ENCODE data around the gene AVPI1.
"Not testable (repeated sequence)": the region's sequence is repeated elsewhere in the genome, so short reads cannot be mapped to it uniquely, and the experiment has no call there.

AVPI1 gene

GRCh38 chr10:97687785-97688781 lies 1.0 kb upstream of the AVPI1 start:
- no peaks in the 10 kb centered on the region for H3K36me3 ChIP-seq (ENCODE audit: control insufficient read depth, insufficient read depth, low read length, severe bottlenecking)
- H3K9ac ChIP-seq (ENCODE audit: low read length), result peak overlapping the region; percentile 74
- H3K27me3 ChIP-seq (replicated peaks; ENCODE audit: control insufficient read depth, insufficient read depth, low read length), result no peaks in the 10 kb centered on the region
- DNase-seq (ENCODE audit: low read depth), result peak; percentile 89
- peak overlapping the region; percentile 57 for H3K4me3 ChIP-seq (ENCODE audit: low read length)
- no peaks in the 10 kb centered on the region for H3K9me3 ChIP-seq (ENCODE audit: control insufficient read depth, low read length)
- peaks cover 57% of the 10 kb centered on the region for H3K4me1 ChIP-seq (ENCODE audit: control insufficient read depth, insufficient read depth, low read length)

GRCh38 chr10:97686301-97686961 lies 610 bp downstream of the AVPI1 start:
- Histone ChIP-seq H3K9me3 (ENCODE audit: control insufficient read depth, low read length) (no peaks in the 10 kb centered on the region), H3K9ac (ENCODE audit: low read length) (peak overlapping the region; percentile 90), H3K4me3 (ENCODE audit: low read length) (peak overlapping the region; percentile 90), H3K4me1 (ENCODE audit: control insufficient read depth, insufficient read depth, low read length) (peaks cover 67% of the 10 kb centered on the region), H3K27me3 (replicated peaks; ENCODE audit: control insufficient read depth, insufficient read depth, low read length) (no peaks in the 10 kb centered on the region), H3K36me3 (ENCODE audit: control insufficient read depth, insufficient read depth, low read length, severe bottlenecking) (no peaks in the 10 kb centered on the region)
- peak; percentile 11 for DNase-seq (ENCODE audit: low read depth)

GRCh38 chr10:97685395-97685958 lies 1.6 kb downstream of the AVPI1 start:
- Histone ChIP-seq H3K36me3 (ENCODE audit: control insufficient read depth, insufficient read depth, low read length, severe bottlenecking) (no peaks in the 10 kb centered on the region), H3K4me1 (ENCODE audit: control insufficient read depth, insufficient read depth, low read length) (peaks cover 67% of the 10 kb centered on the region)
- peak; percentile 57 for DNase-seq (ENCODE audit: low read depth)

GRCh38 chr10:97684866-97685394 lies 2.1 kb downstream of the AVPI1 start:
- H3K9ac ChIP-seq (ENCODE audit: low read length), result peak overlapping the region; percentile 90
- H3K9me3 ChIP-seq (ENCODE audit: control insufficient read depth, low read length), result no peaks in the 10 kb centered on the region
- no peaks in the 10 kb centered on the region for H3K27me3 ChIP-seq (replicated peaks; ENCODE audit: control insufficient read depth, insufficient read depth, low read length)
- no peaks in the 10 kb centered on the region for H3K36me3 ChIP-seq (ENCODE audit: control insufficient read depth, insufficient read depth, low read length, severe bottlenecking)
- H3K4me1 ChIP-seq (ENCODE audit: control insufficient read depth, insufficient read depth, low read length), result peaks cover 61% of the 10 kb centered on the region
- H3K4me3 ChIP-seq (ENCODE audit: low read length), result peak overlapping the region; percentile 90
- DNase-seq (ENCODE audit: low read depth), result peak; percentile 47

More at GRCh38 chr10:97685395-97685958, 1.6 kb downstream of the AVPI1 start:
- peak overlapping the region; percentile 90 for H3K4me3 ChIP-seq (ENCODE audit: low read length)
- no peaks in the 10 kb centered on the region for H3K9me3 ChIP-seq (ENCODE audit: control insufficient read depth, low read length)
- peak overlapping the region; percentile 90 for H3K9ac ChIP-seq (ENCODE audit: low read length)
- no peaks in the 10 kb centered on the region for H3K27me3 ChIP-seq (replicated peaks; ENCODE audit: control insufficient read depth, insufficient read depth, low read length)

- H3K4me3 ChIP-seq (ENCODE audit: low read length), result peak overlapping the region; percentile 90
- H3K9ac ChIP-seq (ENCODE audit: low read length), result peak overlapping the region; percentile 90
- not testable (repeated sequence) for DNase-seq (ENCODE audit: low read depth); H3K27me3 ChIP-seq (replicated peaks; ENCODE audit: control insufficient read depth, insufficient read depth, low read length); H3K36me3 ChIP-seq (ENCODE audit: control insufficient read depth, insufficient read depth, low read length, severe bottlenecking); H3K9me3 ChIP-seq (ENCODE audit: control insufficient read depth, low read length)
- peaks cover 56% of the 10 kb centered on the region for H3K4me1 ChIP-seq (ENCODE audit: control insufficient read depth, insufficient read depth, low read length)
Observed at GRCh38 chr10:97684368-97684713, 2.7 kb downstream of the AVPI1 start.

GRCh38 chr10:97683556-97684367 lies 3.3 kb downstream of the AVPI1 start:
- peaks cover 7% of the 10 kb centered on the region for H3K36me3 ChIP-seq (ENCODE audit: control insufficient read depth, insufficient read depth, low read length, severe bottlenecking)
- peak; percentile 56 for DNase-seq (ENCODE audit: low read depth)
- H3K4me3 ChIP-seq (ENCODE audit: low read length), result peak overlapping the region; percentile 90
- H3K4me1 ChIP-seq (ENCODE audit: control insufficient read depth, insufficient read depth, low read length), result peaks cover 51% of the 10 kb centered on the region
- no peaks in the 10 kb centered on the region for H3K27me3 ChIP-seq (replicated peaks; ENCODE audit: control insufficient read depth, insufficient read depth, low read length)
- no peaks in the 10 kb centered on the region for H3K9me3 ChIP-seq (ENCODE audit: control insufficient read depth, low read length)
- peak overlapping the region; percentile 66 for H3K9ac ChIP-seq (ENCODE audit: low read length)

- Histone ChIP-seq H3K9me3 (ENCODE audit: control insufficient read depth, low read length) (no peaks in the 10 kb centered on the region), H3K27me3 (replicated peaks; ENCODE audit: control insufficient read depth, insufficient read depth, low read length) (no peaks in the 10 kb centered on the region), H3K36me3 (ENCODE audit: control insufficient read depth, insufficient read depth, low read length, severe bottlenecking) (peaks cover 21% of the 10 kb centered on the region), H3K4me1 (ENCODE audit: control insufficient read depth, insufficient read depth, low read length) (peaks cover 46% of the 10 kb centered on the region), H3K4me3 (ENCODE audit: low read length) (no peak overlapping the region), H3K9ac (ENCODE audit: low read length) (no peak overlapping the region)
- no peak for DNase-seq (ENCODE audit: low read depth)
Observed at GRCh38 chr10:97682042-97682441, 5.0 kb downstream of the AVPI1 start.

GRCh38 chr10:97679594-97679993 lies 7.4 kb downstream of the AVPI1 start:
- Histone ChIP-seq H3K4me1 (ENCODE audit: control insufficient read depth, insufficient read depth, low read length) (peaks cover 33% of the 10 kb centered on the region), H3K9me3 (ENCODE audit: control insufficient read depth, low read length) (no peaks in the 10 kb centered on the region), H3K36me3 (ENCODE audit: control insufficient read depth, insufficient read depth, low read length, severe bottlenecking) (peaks cover 42% of the 10 kb centered on the region), H3K9ac (ENCODE audit: low read length) (no peak overlapping the region), H3K4me3 (ENCODE audit: low read length) (no peak overlapping the region), H3K27me3 (replicated peaks; ENCODE audit: control insufficient read depth, insufficient read depth, low read length) (no peaks in the 10 kb centered on the region)
- no peak for DNase-seq (ENCODE audit: low read depth)

GRCh38 chr10:97676770-97677581 lies 10.1 kb downstream of the AVPI1 start:
- H3K4me1 ChIP-seq (ENCODE audit: control insufficient read depth, insufficient read depth, low read length), result peaks cover 19% of the 10 kb centered on the region
- H3K4me3 ChIP-seq (ENCODE audit: low read length), result no peak overlapping the region
- peak; percentile 75 for DNase-seq (ENCODE audit: low read depth)
- no peaks in the 10 kb centered on the region for H3K9me3 ChIP-seq (ENCODE audit: control insufficient read depth, low read length)
- peaks cover 65% of the 10 kb centered on the region for H3K36me3 ChIP-seq (ENCODE audit: control insufficient read depth, insufficient read depth, low read length, severe bottlenecking)
- H3K27me3 ChIP-seq (replicated peaks; ENCODE audit: control insufficient read depth, insufficient read depth, low read length), result no peaks in the 10 kb centered on the region
- peak overlapping the region; percentile 28 for H3K9ac ChIP-seq (ENCODE audit: low read length)

GRCh38 chr10:97675222-97675621 lies 11.8 kb downstream of the AVPI1 start:
- Histone ChIP-seq H3K4me1 (ENCODE audit: control insufficient read depth, insufficient read depth, low read length) (peaks cover 18% of the 10 kb centered on the region), H3K4me3 (ENCODE audit: low read length) (no peak overlapping the region), H3K27me3 (replicated peaks; ENCODE audit: control insufficient read depth, insufficient read depth, low read length) (no peaks in the 10 kb centered on the region), H3K36me3 (ENCODE audit: control insufficient read depth, insufficient read depth, low read length, severe bottlenecking) (peaks cover 75% of the 10 kb centered on the region), H3K9me3 (ENCODE audit: control insufficient read depth, low read length) (no peaks in the 10 kb centered on the region), H3K9ac (ENCODE audit: low read length) (no peak overlapping the region)
- no peak for DNase-seq (ENCODE audit: low read depth)

Data from adipocyte (in vitro differentiated cells).